Uterus (tissue), 4 donors: ENCODE results near the gene CEP104. TPM values are rescaled to one million over a fixed set of nuclear protein-coding genes. Genes with fewer than 3 reads are reported as not detected.

Source experiments
- DNase-seq, 2 donors: peaks; one replicate each; pipeline ENCODE4 v3.0.0-alpha.2; 2019 to 2020
- H3K27ac ChIP-seq, 2 donors: fragments of 200-600 bp; sonication (generic); 1 replicate in 1 of 2; 2 replicates in 1 of 2; pipeline ENCODE4 v1.5.1; 2016 to 2018
- H3K27me3 ChIP-seq, 2 donors: fragments of 200-600 bp; sonication (generic); one replicate each; pipeline ENCODE4 v1.5.1; 2018 to 2019; ENCODE audit warnings: control low read depth in 1 of 2
- H3K36me3 ChIP-seq, 2 donors: fragments of 200-600 bp; sonication (generic); one replicate each; pipeline ENCODE4 v1.5.1; 2019; ENCODE audit warnings: control low read depth in 1 of 2
- H3K4me1 ChIP-seq, 2 donors: fragments of 200-600 bp; sonication (generic); one replicate each; pipeline ENCODE4 v1.5.1; 2018 to 2019; ENCODE audit warnings: control low read depth in 1 of 2
- H3K4me3 ChIP-seq, 2 donors: fragments of 200-600 bp; sonication (generic); 1 replicate in 1 of 2; 2 replicates in 1 of 2; pipeline ENCODE4 v1.5.1; 2018 to 2019; ENCODE audit warnings: mild to moderate bottlenecking in 1 of 2
- H3K9me3 ChIP-seq, 2 donors: fragments of 200-600 bp; sonication (generic); one replicate each; pipeline ENCODE4 v1.5.1; 2019; ENCODE audit warnings: control low read depth in 1 of 2
- CTCF ChIP-seq, 4 experiments: fragments of 200-600 bp in 2 of 4; fragments of 450-650 bp in 2 of 4; sonication (generic) in 2 of 4; IDR thresholded peaks; one replicate each; pipeline ENCODE4 v1.5.1; 2016 to 2019; ENCODE audit warnings: antibody characterized with exemption in 4 of 4, mild to moderate bottlenecking in 2 of 4, moderate library complexity in 1 of 4
- POLR2A ChIP-seq, 2 donors: fragments of 450-650 bp; IDR thresholded peaks; one replicate each; pipeline ENCODE4 v1.6.1; 2016; ENCODE audit warnings: antibody characterized with exemption in 2 of 2, mild to moderate bottlenecking in 1 of 2, moderate library complexity in 1 of 2
- intact Hi-C: fragments of 100-400 bp; cut with DNase I; formaldehyde crosslinking; loops from one replicate; pipeline ENCODE4 v1.15.1; 2023; ENCODE audit warnings: low total_unique reads
- total RNA-seq, 4 donors: library from RNA; depleted of rRNA in 3 of 4; stranded (reverse); fragments of >200 nt in 3 of 4; gene quantifications; one replicate each; pipeline versions ENCODE4 v1.1.0 to v1.2.4, GENCODE V29; 2014 to 2023
- donor health status: DM: yes; HTN: yes; CAD: no.

CEP104 gene
- total RNA-seq, 4 donors from 2014 or later: 10.5 to 43.2 (median 22.1) TPM

- TF ChIP-seq POLR2A (IDR thresholded peaks at IDR 0.05): no peak
- no peak for TF ChIP-seq CTCF (IDR thresholded peaks at IDR 0.05)
- intact Hi-C loops: no loop called here
- Histone ChIP-seq H3K27me3 (no peaks in the 10 kb centered on the region), H3K9me3 (no peaks in the 10 kb centered on the region), H3K27ac (no peak overlapping the region), H3K36me3 (no peaks in the 10 kb centered on the region), H3K4me3 (no peak overlapping the region), H3K4me1 (peaks cover 5 to 6% of the 10 kb centered on the region in 2 donors)
- DNase-seq: no peak
Observed at GRCh38 chr1:3852711-3853485, 4.1 kb downstream of the CEP104 start.

GRCh38 chr1:3852091-3852490 is 4.9 kb downstream of the CEP104 start:
- no peaks in the 10 kb centered on the region for H3K36me3 ChIP-seq
- no peak overlapping the region for H3K27ac ChIP-seq
- no peaks in the 10 kb centered on the region for H3K9me3 ChIP-seq
- no peak for DNase-seq
- TF ChIP-seq POLR2A (IDR thresholded peaks at IDR 0.05) (no peak), CTCF (IDR thresholded peaks at IDR 0.05) (no peak)
- H3K4me3 ChIP-seq: no peak overlapping the region
- H3K27me3 ChIP-seq: no peaks in the 10 kb centered on the region
- H3K4me1 ChIP-seq: peaks cover 5 to 6% of the 10 kb centered on the region in 2 donors
- intact Hi-C loops: no loop called here

DNA sequence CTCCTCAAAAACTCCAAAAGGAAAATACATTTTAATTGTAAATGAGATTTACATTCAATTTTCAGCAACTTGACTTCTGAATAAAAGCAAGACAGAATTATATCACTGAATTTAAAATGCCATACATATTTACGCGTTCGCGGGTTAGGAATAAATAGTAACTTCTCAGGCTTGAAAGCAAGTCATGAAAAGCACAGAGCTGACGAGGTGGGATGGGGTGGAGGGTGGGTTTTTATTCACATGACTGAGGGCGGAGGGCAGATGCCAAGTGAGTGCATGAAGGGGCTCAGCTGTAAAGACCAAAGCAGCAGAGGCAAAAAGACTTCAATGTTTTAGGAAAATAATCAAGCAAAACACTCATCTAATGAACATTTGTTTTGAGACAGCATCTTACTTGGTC is 5.7 kb downstream of the CEP104 start:
- DNase-seq: no peak
- H3K36me3 ChIP-seq: no peaks in the 10 kb centered on the region
- intact Hi-C loops: no loop called here
- no peak overlapping the region for H3K27ac ChIP-seq
- no peak overlapping the region for H3K4me3 ChIP-seq
- peaks cover 5 to 6% of the 10 kb centered on the region in 2 donors for H3K4me1 ChIP-seq
- no peaks in the 10 kb centered on the region for H3K27me3 ChIP-seq
- no peak for TF ChIP-seq CTCF (IDR thresholded peaks at IDR 0.05)
- TF ChIP-seq POLR2A (IDR thresholded peaks at IDR 0.05): no peak
- H3K9me3 ChIP-seq: no peaks in the 10 kb centered on the region

DNA sequence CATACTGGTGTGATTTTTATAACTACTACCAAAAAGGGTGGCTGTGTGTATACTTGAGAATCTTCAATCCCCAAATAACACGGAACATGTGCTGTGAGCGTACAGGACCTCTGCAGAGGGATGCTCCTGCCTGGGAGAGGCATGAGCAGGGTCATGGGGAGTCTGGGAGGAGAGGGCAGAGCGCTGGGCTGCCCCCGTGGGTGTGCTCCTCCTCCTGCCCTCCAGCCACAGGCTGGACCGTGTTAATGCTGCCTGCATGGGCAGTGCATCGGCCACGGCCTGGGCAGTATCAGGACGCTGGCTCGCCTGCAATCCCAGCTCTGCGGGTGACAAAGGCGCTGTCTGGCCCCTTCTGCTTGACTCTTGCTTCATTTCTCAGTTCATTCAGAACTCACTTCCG is 6.2 kb downstream of the CEP104 start:
- Histone ChIP-seq H3K27me3 (no peaks in the 10 kb centered on the region), H3K4me3 (no peak overlapping the region), H3K9me3 (no peaks in the 10 kb centered on the region), H3K4me1 (peaks cover 4 to 5% of the 10 kb centered on the region in 2 donors), H3K27ac (no peak overlapping the region), H3K36me3 (no peaks in the 10 kb centered on the region)
- no peak for DNase-seq
- intact Hi-C loops: no loop called here
- TF ChIP-seq POLR2A (IDR thresholded peaks at IDR 0.05): no peak
- no peak for TF ChIP-seq CTCF (IDR thresholded peaks at IDR 0.05)

- Histone ChIP-seq H3K9me3 (no peaks in the 10 kb centered on the region), H3K4me1 (no peaks in the 10 kb centered on the region), H3K4me3 (no peak overlapping the region), H3K27ac (no peak overlapping the region), H3K27me3 (no peaks in the 10 kb centered on the region), H3K36me3 (no peaks in the 10 kb centered on the region)
- TF ChIP-seq POLR2A (IDR thresholded peaks at IDR 0.05): no peak
- no peak for TF ChIP-seq CTCF (IDR thresholded peaks at IDR 0.05)
- intact Hi-C loops: no loop called here
- no peak for DNase-seq
Observed at GRCh38 chr1:3847081-3847480, 9.9 kb downstream of the CEP104 start.
